Esophagus squamous epithelium (tissue), 5 donors: ENCODE data around the gene LRRC18. TPM values are rescaled to one million over a fixed set of nuclear protein-coding genes. Genes with fewer than 3 reads are reported as not detected.

Experiments used
- DNase-seq: peaks from one replicate; lab custom pipeline; 2025; lab: John Stamatoyannopoulos, UW
- H3K27ac ChIP-seq, 4 donors: fragments of 200-600 bp; sonication (generic); one replicate each; pipeline ENCODE4 v1.5.1; 2016 to 2019; ENCODE audit warnings: mild to moderate bottlenecking in 1 of 4
- H3K27me3 ChIP-seq, 4 donors: fragments of 200-600 bp; sonication (generic); 1 replicate in 3 of 4; 2 replicates in 1 of 4; pipeline versions ENCODE4 v1.5.1 to v1.6.0; 2017 to 2021; ENCODE audit warnings: antibody characterized with exemption in 1 of 4
- H3K36me3 ChIP-seq, 3 donors: fragments of 200-600 bp; sonication (generic); one replicate each; pipeline ENCODE4 v1.5.1; 2016 to 2019
- H3K4me1 ChIP-seq, 3 donors: fragments of 200-600 bp; sonication (generic); one replicate each; pipeline ENCODE4 v1.5.1; 2017 to 2019
- H3K4me3 ChIP-seq, 4 donors: fragments of 200-600 bp; sonication (generic); 1 replicate in 3 of 4; 2 replicates in 1 of 4; pipeline ENCODE4 v1.5.1; 2016 to 2019; ENCODE audit warnings: mild to moderate bottlenecking in 2 of 4, moderate library complexity in 1 of 4
- H3K9me3 ChIP-seq, 3 donors: fragments of 200-600 bp; sonication (generic); one replicate each; pipeline ENCODE4 v1.5.1; 2016 to 2019
- CTCF ChIP-seq, 6 experiments: fragments of 450-650 bp in 4 of 6; fragments of 200-600 bp in 2 of 6; sonication (generic) in 2 of 6; IDR thresholded peaks; one replicate each; pipeline ENCODE4 v1.5.1; 2016 to 2019; ENCODE audit warnings: antibody characterized with exemption in 6 of 6, mild to moderate bottlenecking in 4 of 6, moderate library complexity in 4 of 6
- POLR2A ChIP-seq, 4 donors: fragments of 450-650 bp; IDR thresholded peaks; one replicate each; pipeline ENCODE4 v1.6.1; 2017; ENCODE audit warnings: antibody characterized with exemption in 4 of 4, mild to moderate bottlenecking in 4 of 4, moderate library complexity in 3 of 4
- WGBS, 2 donors: methylation state at CpG; one replicate each; pipeline ENCODE4 v1.1.5; 2018; 5-methylcytosine and 5-hydroxymethylcytosine counted together
- intact Hi-C: fragments of 100-400 bp; cut with DNase I; formaldehyde crosslinking; loops from one replicate; pipeline ENCODE4 v1.15.0; 2022
- total RNA-seq, 4 donors: library from RNA; depleted of rRNA; stranded (reverse); fragments of >200 nt; gene quantifications; one replicate each; pipeline ENCODE4 v1.1.0, GENCODE V29; 2016
- donor health status: DM: yes; HTN: yes; CAD: no.

Gene LRRC18
- total RNA-seq, 4 donors from 2014 or later: 0.19 TPM; not detected in 3

DNA sequence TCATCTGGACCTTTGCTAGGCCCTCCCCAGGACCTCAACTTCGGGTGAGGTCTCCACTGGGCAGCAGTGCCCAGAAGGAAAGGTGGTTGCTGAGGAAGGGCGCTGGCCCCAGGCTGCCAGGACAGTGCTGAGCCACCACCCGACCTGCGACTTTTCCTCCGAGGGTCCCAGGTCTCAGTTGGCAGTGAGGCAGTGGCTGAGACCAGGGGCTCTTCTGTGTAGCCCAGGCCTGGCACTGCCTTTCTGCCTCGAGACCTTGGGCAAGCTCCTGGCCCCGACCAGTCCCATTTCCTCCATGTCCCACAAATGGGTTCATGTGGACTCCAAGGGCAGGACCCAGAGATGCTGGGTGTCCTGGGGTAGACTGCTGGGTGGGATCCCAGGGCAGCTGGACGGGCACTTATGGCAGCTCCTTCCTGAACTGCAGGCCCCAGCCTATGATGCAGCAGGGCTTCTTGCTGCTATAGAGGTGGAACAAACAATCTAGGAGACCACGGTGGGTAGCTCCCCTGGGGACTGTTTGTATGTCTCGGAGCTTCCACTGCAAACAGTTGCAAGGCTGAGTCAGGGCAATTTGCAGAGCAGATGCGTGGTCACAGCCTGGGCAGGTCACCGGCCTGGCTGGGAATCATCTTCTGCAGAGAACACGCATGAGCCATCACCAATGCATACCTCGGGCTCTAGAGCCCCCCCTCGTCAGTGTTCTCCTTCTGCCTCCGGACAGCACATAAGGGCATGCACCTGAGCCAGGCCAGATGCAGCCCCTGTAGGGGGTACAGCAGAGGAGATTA, 17.9 kb upstream of the LRRC18 start:
- Histone ChIP-seq H3K4me3 (no peak overlapping the region), H3K27ac (no peak overlapping the region), H3K27me3 (peaks cover 0 to 5% (median 0%) of the 10 kb centered on the region in 4 donors), H3K9me3 (no peaks in the 10 kb centered on the region), H3K4me1 (no peaks in the 10 kb centered on the region), H3K36me3 (no peaks in the 10 kb centered on the region)
- intact Hi-C loops: no loop called here
- TF ChIP-seq POLR2A (IDR thresholded peaks at IDR 0.05) (no peak), CTCF (IDR thresholded peaks at IDR 0.05) (no peak)
- no peak for DNase-seq
- 93% methylated on average over 3 of the region's 16 CpGs; no CpG with 5 or more reads in 1 of the 2 donors for whole genome bisulfite sequencing, 2 donors

GRCh38 chr10:48951707-48952106, 12.1 kb upstream of the LRRC18 start:
- peaks cover 0 to 5% (median 0%) of the 10 kb centered on the region in 4 donors for H3K27me3 ChIP-seq
- no peak for TF ChIP-seq CTCF (IDR thresholded peaks at IDR 0.05)
- no peak for TF ChIP-seq POLR2A (IDR thresholded peaks at IDR 0.05)
- H3K9me3 ChIP-seq: no peaks in the 10 kb centered on the region
- no peaks in the 10 kb centered on the region for H3K36me3 ChIP-seq
- no peak overlapping the region for H3K27ac ChIP-seq
- intact Hi-C loops: no loop called here
- H3K4me3 ChIP-seq: no peak overlapping the region
- WGBS, 2 donors: 62 to 90% methylated on average over 3 of the region's 7 CpGs
- no peak for DNase-seq
- no peaks in the 10 kb centered on the region for H3K4me1 ChIP-seq

DNA sequence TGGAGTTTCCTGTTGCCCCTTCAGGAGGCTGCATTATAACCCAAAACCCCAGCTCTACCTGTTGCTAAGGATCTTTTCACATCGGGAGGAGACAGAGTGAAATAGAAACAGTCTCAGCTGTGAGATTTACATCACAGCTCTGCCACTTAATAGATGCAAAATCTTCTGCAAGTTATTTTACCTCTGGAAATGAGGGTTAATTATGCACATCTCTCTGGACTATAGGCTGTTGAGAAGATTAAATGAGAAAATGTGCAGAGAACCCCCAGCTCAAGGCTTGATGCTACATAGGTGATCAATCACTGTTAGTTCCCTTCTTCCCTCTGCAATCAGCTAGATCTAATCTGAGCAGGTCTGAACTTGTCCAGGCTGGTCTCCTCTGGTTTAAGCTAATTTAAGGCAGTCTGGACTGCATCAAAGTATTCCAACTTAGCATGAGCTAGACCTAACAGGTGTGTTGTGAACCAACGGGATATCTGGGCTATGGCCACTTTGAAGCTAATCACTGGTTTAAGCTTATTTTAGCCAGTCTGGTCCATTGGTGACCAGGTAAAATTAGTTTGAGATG, 8.9 kb upstream of the LRRC18 start:
- TF ChIP-seq POLR2A (IDR thresholded peaks at IDR 0.05) (no peak), CTCF (IDR thresholded peaks at IDR 0.05) (no peak)
- Histone ChIP-seq H3K27ac (no peak overlapping the region), H3K9me3 (no peaks in the 10 kb centered on the region), H3K27me3 (peaks cover 0 to 5% (median 0%) of the 10 kb centered on the region in 4 donors), H3K36me3 (no peaks in the 10 kb centered on the region), H3K4me3 (no peak overlapping the region), H3K4me1 (peaks cover 0 to 3% (median 0%) of the 10 kb centered on the region in 3 donors)
- intact Hi-C loops: no loop called here
- 63 to 100% methylated on average over 1 to 2 of the region's 2 CpGs for WGBS, 2 donors
- DNase-seq: no peak

DNA sequence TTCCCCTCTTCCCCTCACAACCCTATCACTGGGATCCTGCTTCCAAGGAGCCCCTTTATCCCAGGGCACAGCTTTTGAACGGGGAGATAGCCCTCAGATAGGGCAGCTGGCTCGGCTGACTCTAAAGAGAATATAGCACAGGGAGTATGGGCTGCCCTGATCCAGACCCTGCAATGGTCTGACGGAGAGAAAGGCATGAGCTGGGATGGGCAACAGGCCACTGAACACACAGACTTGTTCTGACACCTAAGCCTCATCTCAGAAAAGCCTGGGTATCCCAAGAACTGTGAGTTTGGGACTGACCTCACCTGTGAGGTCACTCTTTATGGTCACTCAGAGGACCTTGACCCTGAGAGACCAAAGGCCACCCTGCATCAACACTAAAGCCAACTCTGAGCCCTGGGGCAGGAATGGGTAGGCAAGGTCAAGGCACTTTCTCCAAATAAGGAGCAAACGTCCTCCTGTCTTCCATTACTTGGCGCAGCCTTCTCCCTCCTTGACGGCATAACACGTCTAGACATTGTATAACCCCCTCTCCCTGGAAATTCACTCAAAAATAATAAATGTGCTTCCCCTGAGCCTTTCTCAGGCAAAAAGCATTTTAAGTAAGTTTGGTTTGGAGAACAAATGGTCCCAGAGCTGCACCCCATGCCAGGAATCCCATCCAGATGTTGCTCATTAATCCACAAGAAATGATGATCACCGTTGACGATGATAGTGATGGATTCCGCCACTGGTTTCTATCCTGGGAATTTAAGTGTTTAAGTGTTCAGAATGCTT, 8.2 kb upstream of the LRRC18 start:
- no peak for DNase-seq
- Histone ChIP-seq H3K36me3 (no peaks in the 10 kb centered on the region), H3K27ac (no peak overlapping the region), H3K27me3 (peaks cover 0 to 5% (median 0%) of the 10 kb centered on the region in 4 donors), H3K4me1 (peaks cover 0 to 3% (median 0%) of the 10 kb centered on the region in 3 donors), H3K4me3 (no peak overlapping the region), H3K9me3 (no peaks in the 10 kb centered on the region)
- 63 to 70% methylated on average over 9 to 10 of the region's 10 CpGs for WGBS, 2 donors
- no peak for TF ChIP-seq POLR2A (IDR thresholded peaks at IDR 0.05)
- TF ChIP-seq CTCF (IDR thresholded peaks at IDR 0.05): no peak
- intact Hi-C loops: no loop called here
